CD14-positive monocyte (primary cell): ENCODE measurements around the gene GRM4. TPM values are rescaled to one million over a fixed set of nuclear protein-coding genes. Genes with fewer than 3 reads are reported as not detected.

Source experiments
- DNase-seq, 3 donors: peaks; one replicate each; pipeline ENCODE4 v3.0.0-alpha.2; 2011 to 2022
- H2AFZ ChIP-seq: 2 replicates; pipeline ENCODE4 v1.6.0; 2012; ENCODE audit warnings: mild to moderate bottlenecking, low read depth, low read length, inconsistent platforms; ENCODE audit not compliant: insufficient read depth, poor library complexity, severe bottlenecking
- H3K27ac ChIP-seq, 2 donors: 1 replicate in 1 of 2; 2 replicates in 1 of 2; pipeline ENCODE4 v1.5.1; 2012 to 2013; ENCODE audit warnings: low read length in 2 of 2, control low read depth in 1 of 2, inconsistent platforms in 1 of 2, low read depth in 1 of 2, mild to moderate bottlenecking in 1 of 2
- H3K27me3 ChIP-seq, 2 donors: one replicate each; pipeline versions ENCODE4 v1.6.0 to v1.6.1; 2011 to 2013; ENCODE audit warnings: low read length in 2 of 2; ENCODE audit not compliant: control insufficient read depth in 2 of 2, insufficient read depth in 2 of 2
- H3K36me3 ChIP-seq, 2 donors: replicated peaks in 1 of 2; 1 replicate in 1 of 2; 2 replicates in 1 of 2; pipeline versions ENCODE4 v1.5.1 to v1.6.1; 2012 to 2013; ENCODE audit warnings: low read length in 2 of 2, control low read depth in 1 of 2, inconsistent platforms in 1 of 2, mild to moderate bottlenecking in 1 of 2; ENCODE audit not compliant: insufficient read depth in 2 of 2, control insufficient read depth in 1 of 2
- H3K4me1 ChIP-seq, 2 donors: 1 replicate in 1 of 2; 2 replicates in 1 of 2; pipeline versions ENCODE4 v1.5.1 to v1.6.1; 2012 to 2013; ENCODE audit warnings: low read length in 2 of 2, control low read depth in 1 of 2, inconsistent platforms in 1 of 2, mild to moderate bottlenecking in 1 of 2, moderate library complexity in 1 of 2; ENCODE audit not compliant: insufficient read depth in 2 of 2, control insufficient read depth in 1 of 2
- H3K4me2 ChIP-seq: replicated peaks from 2 replicates; pipeline ENCODE3; 2012; ENCODE audit warnings: low read length, moderate library complexity, mild to moderate bottlenecking; ENCODE audit not compliant: poor library complexity, severe bottlenecking; ENCODE audit errors: extremely low read depth
- H3K4me3 ChIP-seq, 3 experiments: fragments of 200-600 bp in 1 of 3; sonication (generic) in 1 of 3; replicated peaks in 1 of 3; 1 replicate in 2 of 3; 2 replicates in 1 of 3; pipeline ENCODE4 v1.5.1; 2011 to 2013; ENCODE audit warnings: low read length in 3 of 3, mild to moderate bottlenecking in 3 of 3, control low read depth in 2 of 3, low read depth in 2 of 3, inconsistent platforms in 1 of 3, moderate library complexity in 1 of 3
- H3K79me2 ChIP-seq: 2 replicates; pipeline ENCODE4 v1.6.0; 2012; ENCODE audit warnings: mild to moderate bottlenecking, control low read depth, inconsistent platforms, low read length, moderate library complexity; ENCODE audit not compliant: insufficient read depth
- H3K9ac ChIP-seq: 2 replicates; pipeline ENCODE4 v1.6.0; 2017; ENCODE audit warnings: low read length, mild to moderate bottlenecking; ENCODE audit not compliant: insufficient read depth, poor library complexity, severe bottlenecking
- H3K9me3 ChIP-seq, 2 donors: replicated peaks in 1 of 2; 1 replicate in 1 of 2; 2 replicates in 1 of 2; pipeline versions ENCODE4 v1.5.1 to v1.6.1; 2012 to 2013; ENCODE audit warnings: low read length in 2 of 2, control low read depth in 1 of 2; ENCODE audit not compliant: control insufficient read depth in 1 of 2, insufficient read depth in 1 of 2
- H4K20me1 ChIP-seq: 2 replicates; pipeline ENCODE4 v1.6.0; 2012; ENCODE audit warnings: mild to moderate bottlenecking, low read length, control low read depth, moderate library complexity; ENCODE audit not compliant: insufficient read depth
- H3K27ac Mint-ChIP-seq, 7 donors: one replicate each; pipeline ENCODE4 v1.8.0; 2020; ENCODE audit warnings: mild to moderate bottlenecking in 7 of 7, mixed read lengths in 7 of 7, moderate library complexity in 6 of 7, inconsistent platforms in 2 of 7
- H3K27me3 Mint-ChIP-seq, 3 donors: one replicate each; pipeline ENCODE4 v1.8.0; 2021 to 2022; ENCODE audit warnings: low read depth in 3 of 3, mild to moderate bottlenecking in 3 of 3, mixed read lengths in 3 of 3, moderate library complexity in 3 of 3, inconsistent platforms in 1 of 3
- H3K36me3 Mint-ChIP-seq, 2 donors: one replicate each; pipeline ENCODE4 v1.8.0; 2020; ENCODE audit warnings: mixed read lengths in 2 of 2, inconsistent platforms in 1 of 2, mild to moderate bottlenecking in 1 of 2
- H3K4me1 Mint-ChIP-seq: one replicate; pipeline ENCODE4 v1.8.0; 2020; ENCODE audit warnings: mild to moderate bottlenecking, mixed read lengths
- H3K4me3 Mint-ChIP-seq, 2 donors: one replicate each; pipeline ENCODE4 v1.8.0; 2020; ENCODE audit warnings: mild to moderate bottlenecking in 2 of 2, mixed read lengths in 2 of 2, moderate library complexity in 1 of 2
- H3K9me3 Mint-ChIP-seq, 7 donors: one replicate each; pipeline ENCODE4 v1.8.0; 2020 to 2022; ENCODE audit warnings: mixed read lengths in 7 of 7, mild to moderate bottlenecking in 6 of 7, moderate library complexity in 6 of 7, inconsistent platforms in 2 of 7
- CTCF ChIP-seq: fragments of 200-600 bp; IDR thresholded peaks from one replicate; pipeline ENCODE4 v1.8.0; 2022; ENCODE audit warnings: antibody characterized with exemption, mild to moderate bottlenecking
- WGBS: methylation state at CpG from one replicate; pipeline ENCODE4 v1.1.5; 2013; ENCODE audit warnings: missing lambda C conversion rate; ENCODE audit not compliant: insufficient coverage; 5-methylcytosine and 5-hydroxymethylcytosine counted together
- intact Hi-C, 2 donors: fragments of 100-400 bp; cut with micrococcal nuclease; formaldehyde crosslinking; loops; one replicate each; pipeline versions ENCODE4 v1.15.0 to v1.15.1; 2023
- polyA plus RNA-seq, 3 donors: library from polyadenylated mRNA; depleted of rRNA in 1 of 3; unstranded in 2 of 3; stranded (reverse) in 1 of 3; fragments of 300-500 nt in 2 of 3; fragments of >200 nt in 1 of 3; fragmentation: Illumina TruSeq in 2 of 3; gene quantifications; 1 replicate in 2 of 3; 2 replicates in 1 of 3; pipeline ENCODE4 v1.2.3, GENCODE V29; 2012 to 2021

GRM4 gene
- polyA plus RNA-seq, 3 donors, result not detected

DNA sequence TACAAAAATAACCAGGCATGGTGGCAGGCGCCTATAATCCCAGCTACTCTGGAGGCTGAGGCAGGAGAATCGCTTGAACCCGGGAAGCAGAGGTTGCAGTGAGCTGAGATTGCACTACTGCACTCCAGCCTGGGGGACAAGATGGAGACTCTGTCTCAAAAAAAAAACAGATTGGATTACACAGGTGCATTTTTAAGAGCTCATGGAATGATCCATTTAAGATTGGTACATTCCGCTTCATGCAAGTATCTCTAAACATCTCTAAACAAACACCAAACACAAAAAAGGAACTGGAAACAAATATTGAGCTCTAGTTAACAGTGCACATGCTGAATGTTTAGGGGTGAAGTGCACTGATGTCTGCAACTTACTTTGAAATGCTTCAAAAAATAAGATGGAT lies 154.3 kb downstream of the GRM4 start:
- WGBS, result 100% methylated on average over 3 of the region's 4 CpGs
- DNase-seq, result no peak
- Histone ChIP-seq H4K20me1 (no peaks in the 10 kb centered on the region), H3K4me2 (no peak overlapping the region), H3K27ac (no peak overlapping the region), H3K9me3 (no peaks in the 10 kb centered on the region), H3K27me3 (peaks cover 0 to under 1% of the 10 kb centered on the region in 2 donors), H3K9ac (no peak overlapping the region), H3K79me2 (no peaks in the 10 kb centered on the region), H3K4me1 (peaks cover 0 to 10% of the 10 kb centered on the region in 2 donors), H3K4me3 (no peak overlapping the region), H3K36me3 (no peaks in the 10 kb centered on the region), H2AFZ (no peak overlapping the region)
- Mint-ChIP-seq H3K36me3 (no peaks in the 10 kb centered on the region), H3K4me1 (peaks cover 11% of the 10 kb centered on the region), H3K27ac (no peak overlapping the region), H3K27me3 (peaks cover 6 to 15% (median 11%) of the 10 kb centered on the region in 3 donors), H3K9me3 (peaks cover 0 to 4% (median 0%) of the 10 kb centered on the region in 7 donors), H3K4me3 (no peak overlapping the region)
- intact Hi-C loops, result no loop called here
- TF ChIP-seq CTCF, result no peak

DNA sequence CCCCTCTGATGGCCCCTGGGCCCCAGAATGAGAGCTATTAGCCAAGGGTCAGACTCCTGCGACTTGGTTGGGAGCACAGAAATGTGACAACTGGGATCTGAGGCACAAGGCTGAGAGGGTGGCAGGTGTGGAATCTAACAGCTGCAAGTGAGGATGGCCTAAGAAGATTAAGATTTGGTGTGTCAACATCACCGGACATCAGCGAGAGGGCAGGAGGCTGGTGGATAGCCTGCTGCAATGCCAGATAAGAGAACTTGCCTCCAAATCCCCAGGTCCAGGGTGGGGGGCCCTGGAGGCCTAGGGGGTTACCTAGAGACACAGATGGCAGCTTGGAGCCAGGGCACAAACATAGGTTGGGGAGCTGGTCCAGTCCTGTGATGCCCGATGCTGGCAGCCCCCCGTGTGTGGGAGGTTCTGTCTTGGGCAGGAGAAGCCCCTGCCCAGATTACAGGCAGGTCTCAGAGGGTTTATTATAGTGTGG lies 155.8 kb downstream of the GRM4 start:
- H3K4me2 ChIP-seq, result no peak overlapping the region
- H3K4me1 Mint-ChIP-seq, result no peaks in the 10 kb centered on the region
- peaks cover 7 to 12% (median 9%) of the 10 kb centered on the region in 3 donors for H3K27me3 Mint-ChIP-seq
- H3K4me3 Mint-ChIP-seq, result no peak overlapping the region
- no peak overlapping the region for H3K4me3 ChIP-seq
- WGBS, result 56% methylated on average over 2 of the region's 5 CpGs
- H3K79me2 ChIP-seq, result no peaks in the 10 kb centered on the region
- H3K9ac ChIP-seq, result no peak overlapping the region
- intact Hi-C loops, result no loop called here
- DNase-seq, result no peak
- H3K36me3 ChIP-seq, result no peaks in the 10 kb centered on the region
- TF ChIP-seq CTCF, result no peak
- H3K36me3 Mint-ChIP-seq, result no peaks in the 10 kb centered on the region
- peaks cover 0 to 1% (median 0%) of the 10 kb centered on the region in 7 donors for H3K9me3 Mint-ChIP-seq
- no peaks in the 10 kb centered on the region for H3K4me1 ChIP-seq
- H3K27ac Mint-ChIP-seq, result no peak overlapping the region
- no peaks in the 10 kb centered on the region for H3K9me3 ChIP-seq
- no peak overlapping the region for H3K27ac ChIP-seq
- no peaks in the 10 kb centered on the region for H4K20me1 ChIP-seq
- H3K27me3 ChIP-seq, result no peaks in the 10 kb centered on the region
- no peak overlapping the region for H2AFZ ChIP-seq
